COLO829 (cell line): ENCODE results near the gene GJA5.
A peak's percentile ranks its signal among the peaks of the same experiment; 100 is the strongest.
"Not testable (repeated sequence)": the region's sequence is repeated elsewhere in the genome, so short reads cannot be mapped to it uniquely, and the experiment has no call there.

Experiments used
- DNase-seq: peaks from one replicate; pipeline ENCODE4 v3.0.0; 2012; ENCODE audit warnings: low spot score

GJA5 gene

DNA sequence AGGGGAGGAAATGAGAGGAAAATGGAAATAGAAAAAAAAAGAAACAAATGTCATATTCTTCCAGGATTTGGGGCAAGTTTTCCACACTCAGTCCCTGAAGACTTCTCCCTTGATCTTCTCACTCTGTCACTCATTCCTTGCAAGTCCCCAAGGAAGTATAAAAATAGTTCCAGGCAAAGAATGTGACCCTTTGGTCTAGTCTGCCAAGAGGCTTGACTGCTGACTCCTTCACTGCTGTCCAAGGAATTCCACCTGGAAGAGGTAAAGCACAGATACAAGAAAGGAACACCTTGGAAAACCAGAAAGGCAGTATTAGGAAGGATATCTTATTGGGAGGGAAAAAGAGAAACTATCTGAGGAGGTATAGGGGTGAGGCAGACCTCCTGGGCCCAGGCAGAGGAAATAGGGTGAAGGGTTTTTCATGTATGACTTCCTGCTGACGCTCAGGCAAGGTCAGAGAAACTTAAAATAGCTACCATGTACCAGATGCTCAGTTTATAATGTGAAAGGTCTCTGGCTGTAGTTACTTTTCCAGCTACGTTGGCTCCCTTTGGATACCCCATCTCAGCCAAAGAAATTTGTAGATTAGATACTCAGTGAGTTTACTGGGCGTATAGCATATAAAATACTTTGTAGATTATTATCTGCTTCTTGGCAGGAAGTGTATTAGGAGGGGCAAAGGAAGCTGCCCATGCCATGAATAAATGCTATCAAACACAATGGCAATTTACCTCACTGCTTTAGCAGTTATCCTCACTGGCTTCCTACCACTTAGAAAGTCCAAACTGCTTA, 2.0 kb upstream of the GJA5 start:
- DNase-seq = no peak

- no peak for DNase-seq
Measured at GRCh38 chr1:147758379-147759100, 1.9 kb downstream of the GJA5 start.

- peak; percentile 66 for DNase-seq
Measured at GRCh38 chr1:147757015-147757990, 3.1 kb downstream of the GJA5 start.

DNA sequence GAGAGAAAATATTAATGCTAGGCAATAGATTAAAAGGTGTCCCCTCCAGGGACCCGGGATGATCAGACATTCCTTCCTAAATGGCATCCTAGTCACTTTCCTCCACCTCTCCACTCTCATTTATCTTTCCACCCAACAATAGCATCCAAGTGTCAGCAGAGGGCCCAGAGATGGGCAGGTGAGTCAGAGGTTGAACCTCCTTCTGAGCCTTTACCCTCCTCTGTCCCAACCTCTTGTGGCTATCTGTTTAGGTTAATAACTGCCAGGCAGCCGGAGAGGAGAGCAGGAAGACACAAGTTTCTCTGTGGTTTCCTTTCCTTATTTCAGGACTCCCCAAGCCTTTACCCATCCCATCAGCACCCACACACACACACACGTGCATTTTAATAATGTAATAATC, 4.1 kb downstream of the GJA5 start:
- no peak for DNase-seq

GRCh38 chr1:147754661-147755060, 5.7 kb downstream of the GJA5 start:
- DNase-seq = no peak

- no peak for DNase-seq
Measured at GRCh38 chr1:147753081-147753480, 7.3 kb downstream of the GJA5 start.

- no peak for DNase-seq
Measured at GRCh38 chr1:147752511-147752910, 7.9 kb downstream of the GJA5 start.

- no peak for DNase-seq
Measured at GRCh38 chr1:147751346-147751745, 9.1 kb downstream of the GJA5 start.

DNA sequence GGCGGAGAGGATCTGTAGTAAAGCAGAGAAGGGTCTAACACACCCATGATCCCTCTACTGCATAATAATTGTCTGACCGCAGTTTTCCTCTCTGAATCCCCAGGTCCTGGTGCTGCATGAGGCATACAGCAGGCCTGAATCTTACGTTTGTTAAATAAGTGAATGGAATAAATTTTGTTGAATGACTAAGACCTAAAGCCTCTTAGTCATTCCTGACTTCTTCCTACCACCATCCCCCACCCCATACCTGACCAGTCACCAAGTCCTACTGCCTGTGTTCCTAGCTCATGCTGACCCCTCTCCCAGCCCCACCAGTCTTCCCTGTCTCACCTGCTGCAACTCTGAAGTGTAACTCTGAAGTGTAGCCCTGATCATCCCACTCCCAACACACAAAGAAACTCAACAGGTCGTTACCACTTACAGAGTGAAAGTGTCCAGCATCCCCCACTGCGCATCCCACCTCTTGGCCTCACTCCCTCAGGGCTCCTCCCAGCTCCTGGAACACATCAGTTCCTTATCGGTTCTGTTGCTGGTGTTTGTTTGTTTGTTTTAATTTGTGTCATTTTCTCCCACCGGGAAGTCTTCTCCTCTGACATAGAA, 9.7 kb downstream of the GJA5 start:
- DNase-seq = no peak

GRCh38 chr1:147749792-147750191, 10.6 kb downstream of the GJA5 start:
- no peak for DNase-seq

- no peak for DNase-seq
Measured at GRCh38 chr1:147748676-147749350, 11.6 kb downstream of the GJA5 start.

DNA sequence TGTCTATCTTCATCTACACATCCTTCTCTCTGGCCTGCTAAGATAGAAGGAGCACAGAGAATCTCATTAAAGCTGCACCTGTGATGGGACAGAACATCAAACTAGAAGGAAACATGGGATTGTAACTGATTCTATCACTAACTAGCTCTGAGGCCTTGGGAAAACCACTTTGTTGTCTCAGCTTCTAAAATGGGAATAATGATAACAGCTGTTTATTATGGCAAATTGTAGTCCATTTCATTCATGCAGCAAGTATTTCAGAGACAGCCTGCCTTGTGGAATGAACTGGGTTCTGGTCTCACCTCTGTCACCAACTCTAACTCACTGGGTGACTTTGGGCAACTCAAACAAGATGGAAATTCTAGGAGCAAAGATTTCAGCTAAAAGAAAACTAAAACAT, 12.4 kb downstream of the GJA5 start:
- no peak for DNase-seq

DNA sequence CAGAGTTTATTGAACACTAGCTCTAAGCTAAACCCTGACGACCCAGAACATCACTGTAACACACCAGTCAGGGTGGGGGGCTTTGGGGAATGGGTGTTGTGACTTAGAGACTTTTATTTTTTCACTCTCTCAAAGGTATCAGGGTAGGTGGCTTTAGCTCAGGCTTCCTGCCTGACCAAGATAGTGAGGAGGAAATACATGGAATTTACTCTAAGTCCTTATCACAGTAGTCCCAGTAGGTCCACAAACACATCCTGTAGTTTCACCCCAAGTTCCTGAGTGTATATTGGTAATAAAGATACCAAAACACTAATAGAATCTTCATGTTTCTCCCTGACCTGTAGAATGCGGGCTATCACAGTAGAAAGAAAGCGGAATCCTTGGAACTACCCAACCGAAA, 15.1 kb downstream of the GJA5 start:
- no peak for DNase-seq

- no peak for DNase-seq
Measured at GRCh38 chr1:147741065-147741464, 19.3 kb downstream of the GJA5 start.

DNA sequence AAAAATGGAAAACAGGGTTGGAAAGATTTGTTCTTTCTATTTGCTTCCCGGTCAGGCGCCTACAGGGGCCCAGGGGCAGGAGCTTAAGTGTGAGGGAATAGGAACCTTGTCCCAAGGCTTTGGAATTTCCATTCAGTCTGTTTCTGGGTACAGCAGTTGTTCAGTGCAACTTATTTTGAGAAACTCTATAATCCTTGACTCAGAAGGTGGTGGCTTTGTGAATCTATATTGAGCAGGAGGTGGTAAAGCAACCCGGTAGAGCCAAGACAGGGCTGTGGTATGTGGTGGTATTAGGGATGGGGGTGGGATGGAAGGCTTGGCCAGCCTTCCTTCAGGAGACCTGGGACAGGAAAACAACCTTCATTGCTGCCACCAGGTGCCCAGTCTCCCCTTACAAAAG, 20.0 kb downstream of the GJA5 start:
- no peak for DNase-seq

DNA sequence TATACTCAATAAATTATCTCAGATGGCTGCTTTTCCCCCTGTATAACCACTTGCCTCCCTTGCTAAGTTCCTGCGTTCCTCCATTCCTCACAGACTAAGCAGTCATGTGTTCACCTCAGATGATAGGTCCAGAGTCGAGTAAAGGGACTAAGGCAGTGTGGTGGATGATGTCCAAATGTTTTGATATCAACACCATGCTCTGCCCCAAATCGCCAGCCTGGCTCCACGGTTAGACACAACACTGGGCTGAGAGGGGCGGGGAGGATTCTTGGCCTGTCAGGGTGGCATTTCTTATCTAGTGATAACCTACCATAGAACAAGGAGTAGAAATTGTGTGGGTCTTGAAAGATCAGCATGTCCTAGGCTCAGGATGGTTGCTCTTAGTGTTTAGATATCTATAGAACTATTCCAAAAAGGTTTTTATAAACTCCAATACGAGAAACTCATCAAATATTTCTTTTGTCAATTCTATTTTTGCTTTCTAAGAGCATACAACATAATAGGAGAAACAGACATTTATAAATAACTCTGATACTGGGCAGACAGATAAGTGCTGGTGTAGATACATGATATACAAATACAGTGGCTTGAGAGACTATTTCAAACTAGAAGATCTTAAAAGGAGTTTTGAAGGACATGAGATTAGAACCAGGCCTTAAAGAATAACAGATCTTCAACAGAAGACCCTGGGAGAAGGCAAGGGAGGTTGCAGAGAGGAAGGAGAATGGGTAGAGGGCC, 21.5 kb downstream of the GJA5 start:
- no peak for DNase-seq

GRCh38 chr1:147738129-147738528, 22.3 kb downstream of the GJA5 start:
- no peak for DNase-seq

- no peak for DNase-seq
Measured at GRCh38 chr1:147736883-147737282, 23.5 kb downstream of the GJA5 start.

GRCh38 chr1:147735423-147735822, 25.0 kb downstream of the GJA5 start:
- DNase-seq = no peak

DNA sequence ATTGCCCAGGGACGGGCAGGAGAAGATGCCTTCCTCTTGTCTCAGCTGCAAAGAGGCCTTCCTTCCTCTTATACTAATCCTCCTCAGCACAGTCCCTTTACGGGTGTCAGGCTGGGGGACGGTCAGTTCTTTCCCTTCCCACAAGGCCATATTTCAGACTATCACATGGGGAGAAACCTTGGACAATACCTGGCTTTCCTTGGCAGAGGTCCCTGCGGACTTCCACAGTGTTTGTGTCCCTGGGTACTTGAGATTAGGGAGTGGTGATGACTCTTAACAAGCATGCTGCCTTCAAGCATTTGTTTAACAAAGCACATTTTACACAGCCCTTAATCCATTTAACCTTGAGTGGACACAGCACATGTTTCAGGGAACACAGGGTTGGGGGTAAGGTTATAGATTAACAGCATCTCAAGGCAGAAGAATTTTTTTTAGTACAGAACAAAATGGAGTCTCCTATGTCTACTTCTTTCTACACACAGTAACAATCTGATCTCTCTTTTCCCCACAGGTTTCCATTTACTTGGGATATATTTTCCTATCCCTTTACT, 26.0 kb downstream of the GJA5 start:
- not testable (repeated sequence) for DNase-seq
